ENCODE results near the gene UTP20. TPM values are rescaled to one million over a fixed set of nuclear protein-coding genes. Genes with fewer than 3 reads are reported as not detected.
A peak's percentile ranks its signal among the peaks of the same experiment; 100 is the strongest.
"Not testable (repeated sequence)": the region's sequence is repeated elsewhere in the genome, so short reads cannot be mapped to it uniquely, and the experiment has no call there.

The UTP20 gene
- polyA plus RNA-seq, 1 donor, result 22.3 TPM

GRCh38 chr12:101325590-101325989 is 45.7 kb downstream of the UTP20 start:
- DNase-seq, result no peak

- no peak for DNase-seq
Observed at GRCh38 chr12:101327051-101327450, 47.1 kb downstream of the UTP20 start.

GRCh38 chr12:101327546-101327945 is 47.6 kb downstream of the UTP20 start:
- DNase-seq, result no peak

- no peak for DNase-seq
Observed at GRCh38 chr12:101328917-101329316, 49.0 kb downstream of the UTP20 start.

GRCh38 chr12:101330631-101331030 is 50.7 kb downstream of the UTP20 start:
- DNase-seq, result no peak

GRCh38 chr12:101336437-101336836 is 56.5 kb downstream of the UTP20 start:
- no peak for DNase-seq

GRCh38 chr12:101338087-101338486 is 58.2 kb downstream of the UTP20 start:
- no peak for DNase-seq

GRCh38 chr12:101343893-101344292 is 64.0 kb downstream of the UTP20 start:
- no peak for DNase-seq

- no peak for DNase-seq
Observed at GRCh38 chr12:101351682-101352081, 71.8 kb downstream of the UTP20 start.

- no peak for DNase-seq
Observed at GRCh38 chr12:101356794-101357193, 76.9 kb downstream of the UTP20 start.

- no peak for DNase-seq
Observed at GRCh38 chr12:101361455-101361854, 81.5 kb downstream of the UTP20 start.

GRCh38 chr12:101368016-101368415 is 88.1 kb downstream of the UTP20 start:
- DNase-seq, result no peak

GRCh38 chr12:101372431-101372830 is 92.5 kb downstream of the UTP20 start:
- DNase-seq, result no peak

- DNase-seq, result no peak
Observed at GRCh38 chr12:101375573-101375972, 95.7 kb downstream of the UTP20 start.

GRCh38 chr12:101379149-101379548 is 99.2 kb downstream of the UTP20 start:
- no peak for DNase-seq

GRCh38 chr12:101391181-101391580 is 111.3 kb downstream of the UTP20 start:
- DNase-seq, result not testable (repeated sequence)

GRCh38 chr12:101407049-101407435 is 127.1 kb downstream of the UTP20 start:
- DNase-seq, result peak; percentile 40

GRCh38 chr12:101407436-101408345 is 127.8 kb downstream of the UTP20 start, which contains the start of gene ARL1:
Gene ARL1, minus strand, starts transcription at chr12:101407772. Its CDS starts 127 bp downstream, at chr12:101407645.
- DNase-seq, result peak; percentile 92

GRCh38 chr12:101410169-101410568 is 130.3 kb downstream of the UTP20 start:
- DNase-seq, result not testable (repeated sequence)

- peak; percentile 66 for DNase-seq
Observed at GRCh38 chr12:101414533-101415119, 134.7 kb downstream of the UTP20 start.

GRCh38 chr12:101415228-101415627 is 135.3 kb downstream of the UTP20 start:
- no peak for DNase-seq

GRCh38 chr12:101422066-101422465 is 142.2 kb downstream of the UTP20 start:
- DNase-seq, result not testable (repeated sequence)

GRCh38 chr12:101424620-101425019 is 144.7 kb downstream of the UTP20 start:
- no peak for DNase-seq

Measured in left kidney (tissue), 2 donors.